ENCODE data around the gene RNPC3.
"Not testable (repeated sequence)": the region's sequence is repeated elsewhere in the genome, so short reads cannot be mapped to it uniquely, and the experiment has no call there.

Gene RNPC3

GRCh38 chr1:103525607-103526507 is at the start of gene RNPC3:
Gene RNPC3, plus strand, starts transcription at chr1:103525699. Its CDS starts 372 bp downstream, at chr1:103526071.
- peak; percentile 86 for DNase-seq

- no peak for DNase-seq
Measured at GRCh38 chr1:103477101-103477500, 48.4 kb upstream of the RNPC3 start.

GRCh38 chr1:103489935-103490334 is 35.6 kb upstream of the RNPC3 start:
- peak; percentile 6 for DNase-seq

- DNase-seq = no peak
Measured at GRCh38 chr1:103492003-103492625, 33.4 kb upstream of the RNPC3 start.

GRCh38 chr1:103496014-103496635 is 29.4 kb upstream of the RNPC3 start:
- DNase-seq = no peak

- no peak for DNase-seq
Measured at GRCh38 chr1:103497404-103497803, 28.1 kb upstream of the RNPC3 start.

- DNase-seq = no peak
Measured at GRCh38 chr1:103509250-103509649, 16.2 kb upstream of the RNPC3 start.

- no peak for DNase-seq
Measured at GRCh38 chr1:103513711-103514110, 11.8 kb upstream of the RNPC3 start.

- DNase-seq = peak; percentile 58
Measured at GRCh38 chr1:103514920-103515503, 10.5 kb upstream of the RNPC3 start.

GRCh38 chr1:103516283-103516682 is 9.2 kb upstream of the RNPC3 start:
- no peak for DNase-seq

GRCh38 chr1:103516693-103517092 is 8.8 kb upstream of the RNPC3 start:
- DNase-seq = no peak

GRCh38 chr1:103517380-103518047 is 8.0 kb upstream of the RNPC3 start:
- no peak for DNase-seq

GRCh38 chr1:103520822-103521221 is 4.7 kb upstream of the RNPC3 start:
- DNase-seq = no peak

GRCh38 chr1:103523346-103523745 is 2.2 kb upstream of the RNPC3 start:
- DNase-seq = no peak

- peak; percentile 46 for DNase-seq
Measured at GRCh38 chr1:103525114-103525606, 339 bp upstream of the RNPC3 start.

- DNase-seq = no peak
Measured at GRCh38 chr1:103527331-103527730, 1.8 kb downstream of the RNPC3 start.

GRCh38 chr1:103529746-103530145 is 4.2 kb downstream of the RNPC3 start:
- no peak for DNase-seq

GRCh38 chr1:103538226-103538625 is 12.7 kb downstream of the RNPC3 start:
- no peak for DNase-seq

GRCh38 chr1:103541431-103541830 is 15.9 kb downstream of the RNPC3 start:
- DNase-seq = no peak

GRCh38 chr1:103546496-103546895 is 21.0 kb downstream of the RNPC3 start:
- no peak for DNase-seq

GRCh38 chr1:103547840-103548239 is 22.3 kb downstream of the RNPC3 start:
- DNase-seq = no peak

- DNase-seq = no peak
Measured at GRCh38 chr1:103560427-103560826, 34.9 kb downstream of the RNPC3 start.

- not testable (repeated sequence) for DNase-seq
Measured at GRCh38 chr1:103561124-103561523, 35.6 kb downstream of the RNPC3 start.
